Measurements from ENCODE around the gene FAM222A.

GRCh38 chr12:109727039-109727723 lies 13.6 kb downstream of the FAM222A start:
- TF ChIP-seq EZH2 (IDR thresholded peaks at IDR 0.05; ENCODE audit: borderline replicate concordance, low read length) (no peak), CTCF (conservative IDR thresholded peaks at IDR 0.05 in 1 of 2, IDR thresholded peaks at IDR 0.05 in 1 of 2; ENCODE audit: extremely low read depth in 1 of 2, insufficient read depth in 1 of 2, low read depth in 1 of 2, low read length in 2 of 2) (no peak)

Data from mammary epithelial cell (primary cell).